HepG2 (cell line): ENCODE data around the gene NIN. TPM values are rescaled to one million over a fixed set of nuclear protein-coding genes. Genes with fewer than 3 reads are reported as not detected.
A peak's percentile ranks its signal among the peaks of the same experiment; 100 is the strongest.

Source experiments
- ARNT2 ChIP-seq: sonication (generic); formaldehyde crosslinking; IDR thresholded peaks from 2 replicates; pipeline ENCODE4 v1.8.0; 2022; ENCODE audit warnings: mild to moderate bottlenecking, low read depth, missing genetic modification reagents, moderate library complexity
- DPF2 ChIP-seq: sonication (generic); formaldehyde crosslinking; IDR thresholded peaks from 2 replicates; pipeline ENCODE4 v1.4.0; 2020; ENCODE audit warnings: mild to moderate bottlenecking, low read depth, missing genetic modification reagents, borderline replicate concordance
- EP300 ChIP-seq, 3 experiments: sonication (generic) in 1 of 3; formaldehyde crosslinking in 1 of 3; IDR thresholded peaks; 2 replicates each; pipeline versions ENCODE4 v1.5.1 to v1.6.1; 2011 to 2020; ENCODE audit warnings: low read depth in 2 of 3, low read length in 2 of 3, borderline replicate concordance in 1 of 3, improper control_type of control experiment in 1 of 3, mild to moderate bottlenecking in 1 of 3, missing genetic modification reagents in 1 of 3, moderate library complexity in 1 of 3
- FOXJ3 ChIP-seq: sonication (generic); formaldehyde crosslinking; IDR thresholded peaks from 2 replicates; pipeline ENCODE4 v1.4.0; 2020; ENCODE audit warnings: missing genetic modification reagents, mild to moderate bottlenecking, borderline replicate concordance
- GZF1 ChIP-seq: sonication (generic); formaldehyde crosslinking; IDR thresholded peaks from 2 replicates; pipeline ENCODE4 v1.5.1; 2020; ENCODE audit warnings: mild to moderate bottlenecking, missing genetic modification reagents
- KDM6A ChIP-seq: IDR thresholded peaks from 2 replicates; pipeline ENCODE4 v1.6.1; 2016; ENCODE audit warnings: low read depth
- MAX ChIP-seq: IDR thresholded peaks from 2 replicates; pipeline ENCODE4 v1.6.1; 2012; ENCODE audit warnings: inconsistent platforms
- MTA3 ChIP-seq: sonication (generic); formaldehyde crosslinking; IDR thresholded peaks from 2 replicates; pipeline ENCODE4 v1.4.0; 2020; ENCODE audit warnings: missing genetic modification reagents
- MYC ChIP-seq: sonication (generic); formaldehyde crosslinking; IDR thresholded peaks from 2 replicates; pipeline ENCODE4 v1.9.0; 2021; ENCODE audit warnings: missing genetic modification reagents, borderline replicate concordance
- NCOA5 ChIP-seq: sonication (generic); formaldehyde crosslinking; IDR thresholded peaks from 2 replicates; pipeline ENCODE4 v1.4.0; 2020; ENCODE audit warnings: missing genetic modification reagents
- REXO4 ChIP-seq: sonication (generic); formaldehyde crosslinking; IDR thresholded peaks from 2 replicates; pipeline ENCODE4 v1.8.0; 2022; ENCODE audit warnings: missing genetic modification reagents, mild to moderate bottlenecking, borderline replicate concordance
- SOX5 ChIP-seq: IDR thresholded peaks from 2 replicates; pipeline ENCODE4 v1.6.1; 2016; ENCODE audit warnings: borderline replicate concordance
- SSRP1 ChIP-seq: IDR thresholded peaks from 2 replicates; pipeline ENCODE4 v1.6.1; 2016; ENCODE audit warnings: control low read depth
- ZBTB49 ChIP-seq: sonication (generic); formaldehyde crosslinking; IDR thresholded peaks from 2 replicates; pipeline ENCODE4 v1.4.0; 2020; ENCODE audit warnings: missing genetic modification reagents, borderline replicate concordance
- ZNF343 ChIP-seq: sonication (generic); formaldehyde crosslinking; IDR thresholded peaks from 2 replicates; pipeline ENCODE4 v1.4.0; 2020; ENCODE audit warnings: mild to moderate bottlenecking, missing genetic modification reagents
- polyA plus RNA-seq, 8 experiments: library from polyadenylated mRNA; depleted of rRNA in 3 of 8; stranded (reverse) in 7 of 8; unstranded in 1 of 8; fragments of >200 nt; fragmentation: Illumina TruSeq in 4 of 8; extraction: Trizol in 4 of 8; gene quantifications; 2 replicates each; pipeline versions ENCODE4 v1.2.1 to v1.2.3, GENCODE V29; 2011 to 2016; ENCODE audit warnings: low read depth in 4 of 8, missing spikeins in 1 of 8, mixed read lengths in 1 of 8; ENCODE audit not compliant: insufficient read depth in 1 of 8
- total RNA-seq, 5 experiments: library from RNA; depleted of rRNA; stranded (reverse); fragments of >200 nt; fragmentation: Illumina TruSeq; extraction: Trizol; gene quantifications; 2 replicates each; pipeline ENCODE4 v1.2.3, GENCODE V29; 2016; ENCODE audit warnings: low read depth in 1 of 5
- TF ChIP-seq, protein P1 (sequence below): sonication (generic); formaldehyde crosslinking; IDR thresholded peaks from 2 replicates; pipeline ENCODE4 v1.5.1; 2020; ENCODE audit warnings: mild to moderate bottlenecking, missing genetic modification reagents, moderate library complexity
- TF ChIP-seq, protein P2 (sequence below): IDR thresholded peaks from 2 replicates; pipeline ENCODE4 v1.6.1; 2012; ENCODE audit warnings: low read depth, low read length, improper control_type of control experiment
- TF ChIP-seq, protein P3 (sequence below): sonication (generic); formaldehyde crosslinking; IDR thresholded peaks from 2 replicates; pipeline ENCODE4 v1.4.0; 2020; ENCODE audit warnings: low read depth, mild to moderate bottlenecking, missing genetic modification reagents
- TF ChIP-seq, protein P4 (sequence below): IDR thresholded peaks from 2 replicates; pipeline ENCODE4 v1.6.1; 2018; ENCODE audit warnings: missing genetic modification reagents

Gene NIN
- total and polyA plus RNA-seq, 2 of the 13 experiments (the other 11 are each of a cell fraction or from before 2014, with no cell fraction given), result 2.8 to 9.7 TPM

DNA sequence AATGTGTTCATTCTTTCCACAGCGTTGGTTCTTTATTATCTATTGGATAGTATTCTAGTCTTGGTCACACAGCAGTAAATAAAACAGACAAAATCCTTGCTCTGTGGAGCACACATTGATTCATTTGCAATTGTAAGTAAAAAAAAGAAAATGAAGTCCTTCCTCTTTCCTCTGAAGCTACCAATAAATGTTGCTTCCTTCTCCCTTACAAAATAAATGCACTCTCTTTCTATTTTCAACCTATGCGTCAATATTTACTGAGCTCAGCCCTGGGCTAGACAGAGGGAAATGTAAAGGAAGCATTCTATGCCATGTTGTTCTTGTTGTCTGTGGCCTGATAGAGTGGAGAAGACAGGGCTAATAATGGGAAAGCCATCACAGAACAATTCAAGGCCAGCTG, 43.8 kb upstream of the NIN start (continued):
- no peak for TF ChIP-seq KDM6A
- TF ChIP-seq, protein P1, sequence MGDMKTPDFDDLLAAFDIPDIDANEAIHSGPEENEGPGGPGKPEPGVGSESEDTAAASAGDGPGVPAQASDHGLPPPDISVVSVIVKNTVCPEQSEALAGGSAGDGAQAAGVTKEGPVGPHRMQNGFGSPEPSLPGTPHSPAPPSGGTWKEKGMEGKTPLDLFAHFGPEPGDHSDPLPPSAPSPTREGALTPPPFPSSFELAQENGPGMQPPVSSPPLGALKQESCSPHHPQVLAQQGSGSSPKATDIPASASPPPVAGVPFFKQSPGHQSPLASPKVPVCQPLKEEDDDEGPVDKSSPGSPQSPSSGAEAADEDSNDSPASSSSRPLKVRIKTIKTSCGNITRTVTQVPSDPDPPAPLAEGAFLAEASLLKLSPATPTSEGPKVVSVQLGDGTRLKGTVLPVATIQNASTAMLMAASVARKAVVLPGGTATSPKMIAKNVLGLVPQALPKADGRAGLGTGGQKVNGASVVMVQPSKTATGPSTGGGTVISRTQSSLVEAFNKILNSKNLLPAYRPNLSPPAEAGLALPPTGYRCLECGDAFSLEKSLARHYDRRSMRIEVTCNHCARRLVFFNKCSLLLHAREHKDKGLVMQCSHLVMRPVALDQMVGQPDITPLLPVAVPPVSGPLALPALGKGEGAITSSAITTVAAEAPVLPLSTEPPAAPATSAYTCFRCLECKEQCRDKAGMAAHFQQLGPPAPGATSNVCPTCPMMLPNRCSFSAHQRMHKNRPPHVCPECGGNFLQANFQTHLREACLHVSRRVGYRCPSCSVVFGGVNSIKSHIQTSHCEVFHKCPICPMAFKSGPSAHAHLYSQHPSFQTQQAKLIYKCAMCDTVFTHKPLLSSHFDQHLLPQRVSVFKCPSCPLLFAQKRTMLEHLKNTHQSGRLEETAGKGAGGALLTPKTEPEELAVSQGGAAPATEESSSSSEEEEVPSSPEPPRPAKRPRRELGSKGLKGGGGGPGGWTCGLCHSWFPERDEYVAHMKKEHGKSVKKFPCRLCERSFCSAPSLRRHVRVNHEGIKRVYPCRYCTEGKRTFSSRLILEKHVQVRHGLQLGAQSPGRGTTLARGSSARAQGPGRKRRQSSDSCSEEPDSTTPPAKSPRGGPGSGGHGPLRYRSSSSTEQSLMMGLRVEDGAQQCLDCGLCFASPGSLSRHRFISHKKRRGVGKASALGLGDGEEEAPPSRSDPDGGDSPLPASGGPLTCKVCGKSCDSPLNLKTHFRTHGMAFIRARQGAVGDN (CRISPR knock-in tag), result no peak
- TF ChIP-seq GZF1 (CRISPR knock-in tag), result no peak
- no peak for TF ChIP-seq MAX
- no peak for TF ChIP-seq ARNT2 (CRISPR knock-in tag)
- TF ChIP-seq ZBTB49 (CRISPR knock-in tag), result no peak
- TF ChIP-seq SOX5 (CRISPR knock-in tag), result peak; percentile 64; the same call in 1 of the 2 replicates
- TF ChIP-seq ZNF343 (CRISPR knock-in tag), result no peak
- no peak for TF ChIP-seq NCOA5 (CRISPR knock-in tag)
- 0 out of 2 replicates have a peak, but pooled peaks have one; percentile 11 for TF ChIP-seq DPF2 (CRISPR knock-in tag)
- TF ChIP-seq MYC (CRISPR knock-in tag), result no peak
- TF ChIP-seq, protein P2, sequence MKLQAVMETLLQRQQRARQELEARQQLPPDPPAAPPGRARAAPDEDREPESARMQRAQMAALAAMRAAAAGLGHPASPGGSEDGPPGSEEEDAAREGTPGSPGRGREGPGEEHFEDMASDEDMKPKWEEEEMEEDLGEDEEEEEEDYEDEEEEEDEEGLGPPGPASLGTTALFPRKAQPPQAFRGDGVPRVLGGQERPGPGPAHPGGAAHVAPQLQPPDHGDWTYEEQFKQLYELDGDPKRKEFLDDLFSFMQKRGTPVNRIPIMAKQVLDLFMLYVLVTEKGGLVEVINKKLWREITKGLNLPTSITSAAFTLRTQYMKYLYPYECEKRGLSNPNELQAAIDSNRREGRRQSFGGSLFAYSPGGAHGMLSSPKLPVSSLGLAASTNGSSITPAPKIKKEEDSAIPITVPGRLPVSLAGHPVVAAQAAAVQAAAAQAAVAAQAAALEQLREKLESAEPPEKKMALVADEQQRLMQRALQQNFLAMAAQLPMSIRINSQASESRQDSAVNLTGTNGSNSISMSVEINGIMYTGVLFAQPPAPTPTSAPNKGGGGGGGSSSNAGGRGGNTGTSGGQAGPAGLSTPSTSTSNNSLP, result 0 out of 2 replicates have a peak, but pooled peaks have one; percentile 20
- peak in 1 of 2 experiments; percentile 60; a peak in 2 of 4 replicates for TF ChIP-seq EP300 (IDR thresholded peaks at IDR 0.05; ENCODE audit: low read depth in 2 of 2, low read length in 2 of 2)
- TF ChIP-seq EP300 (CRISPR knock-in tag; IDR thresholded peaks at IDR 0.05; ENCODE audit: borderline replicate concordance), result no peak
- TF ChIP-seq, protein P3, sequence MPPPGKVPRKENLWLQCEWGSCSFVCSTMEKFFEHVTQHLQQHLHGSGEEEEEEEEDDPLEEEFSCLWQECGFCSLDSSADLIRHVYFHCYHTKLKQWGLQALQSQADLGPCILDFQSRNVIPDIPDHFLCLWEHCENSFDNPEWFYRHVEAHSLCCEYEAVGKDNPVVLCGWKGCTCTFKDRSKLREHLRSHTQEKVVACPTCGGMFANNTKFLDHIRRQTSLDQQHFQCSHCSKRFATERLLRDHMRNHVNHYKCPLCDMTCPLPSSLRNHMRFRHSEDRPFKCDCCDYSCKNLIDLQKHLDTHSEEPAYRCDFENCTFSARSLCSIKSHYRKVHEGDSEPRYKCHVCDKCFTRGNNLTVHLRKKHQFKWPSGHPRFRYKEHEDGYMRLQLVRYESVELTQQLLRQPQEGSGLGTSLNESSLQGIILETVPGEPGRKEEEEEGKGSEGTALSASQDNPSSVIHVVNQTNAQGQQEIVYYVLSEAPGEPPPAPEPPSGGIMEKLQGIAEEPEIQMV, result no peak
- no peak for TF ChIP-seq SSRP1 (CRISPR knock-in tag)
- no peak for TF ChIP-seq FOXJ3 (CRISPR knock-in tag)
- TF ChIP-seq, protein P4, sequence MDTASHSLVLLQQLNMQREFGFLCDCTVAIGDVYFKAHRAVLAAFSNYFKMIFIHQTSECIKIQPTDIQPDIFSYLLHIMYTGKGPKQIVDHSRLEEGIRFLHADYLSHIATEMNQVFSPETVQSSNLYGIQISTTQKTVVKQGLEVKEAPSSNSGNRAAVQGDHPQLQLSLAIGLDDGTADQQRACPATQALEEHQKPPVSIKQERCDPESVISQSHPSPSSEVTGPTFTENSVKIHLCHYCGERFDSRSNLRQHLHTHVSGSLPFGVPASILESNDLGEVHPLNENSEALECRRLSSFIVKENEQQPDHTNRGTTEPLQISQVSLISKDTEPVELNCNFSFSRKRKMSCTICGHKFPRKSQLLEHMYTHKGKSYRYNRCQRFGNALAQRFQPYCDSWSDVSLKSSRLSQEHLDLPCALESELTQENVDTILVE (CRISPR knock-in tag), result no peak
- TF ChIP-seq MTA3 (CRISPR knock-in tag), result no peak
- TF ChIP-seq REXO4 (CRISPR knock-in tag), result no peak
